Fibroblast of skin of scalp (primary cell): ENCODE data around the gene CFAP57. TPM values are rescaled to one million over a fixed set of nuclear protein-coding genes. Genes with fewer than 3 reads are reported as not detected.
"Not testable (repeated sequence)": the region's sequence is repeated elsewhere in the genome, so short reads cannot be mapped to it uniquely, and the experiment has no call there.

Experiments used
- DNase-seq: peaks from one replicate; pipeline ENCODE4 v3.0.0-alpha.2; 2013
- polyA plus RNA-seq, 2 experiments: library from polyadenylated mRNA; unstranded; fragments of 120-200 nt; gene quantifications; one replicate each; pipeline ENCODE4 v1.2.1, GENCODE V29; 2013; ENCODE audit not compliant: insufficient read length in 2 of 2

Gene CFAP57
- 0.14 TPM for polyA plus RNA-seq (2013, experiment 1 of 2; ENCODE audit: insufficient read length)
- 0.16 TPM for polyA plus RNA-seq (2013, experiment 2 of 2; ENCODE audit: insufficient read length)

DNA sequence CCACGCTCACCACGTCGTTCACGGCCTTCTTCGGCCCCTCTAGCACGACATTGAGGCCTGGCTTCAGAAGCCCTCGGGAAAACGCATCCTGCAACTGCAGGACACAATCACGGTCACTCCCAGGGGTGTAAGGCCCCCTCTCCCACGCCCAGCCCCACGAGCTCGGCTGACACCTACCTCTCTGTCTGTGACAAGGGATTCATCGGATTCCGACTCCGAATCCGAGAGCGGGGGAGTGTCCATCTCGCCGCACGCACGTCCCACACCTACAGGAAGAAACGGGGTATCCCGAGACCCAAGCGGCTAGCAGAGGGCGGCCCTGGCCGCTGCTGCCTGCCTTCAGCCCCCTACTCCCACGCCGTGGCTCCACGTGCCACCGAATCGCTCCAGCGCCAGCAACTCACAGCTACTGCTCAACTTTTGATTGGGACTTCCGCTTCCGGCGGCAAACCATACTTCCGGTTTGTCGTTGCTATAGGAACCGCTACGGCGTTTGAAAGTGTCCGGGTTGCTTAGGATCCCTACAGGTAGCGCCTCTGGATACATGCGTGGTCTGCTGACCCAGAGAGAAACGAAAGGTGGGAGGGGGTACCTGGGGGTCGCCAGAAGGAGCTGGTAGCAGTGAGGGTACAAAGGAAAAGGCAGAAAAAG, at the start of gene CFAP57, which contains the start of gene EBNA1BP2:
TSS of gene CFAP57 (plus strand) at position 455 of the 651 bp plus-strand sequence. CDS start 424 bp downstream, outside the sequence.
TSS of gene EBNA1BP2 (minus strand) at position 415 of the 651 bp plus-strand sequence. CDS start at position 243, 172 bp downstream.
- peak; percentile 94 for DNase-seq

- DNase-seq: no peak
Measured at GRCh38 chr1:43123031-43123430, 49.1 kb upstream of the CFAP57 start.

- no peak for DNase-seq
Measured at GRCh38 chr1:43128816-43129215, 43.3 kb upstream of the CFAP57 start.

DNA sequence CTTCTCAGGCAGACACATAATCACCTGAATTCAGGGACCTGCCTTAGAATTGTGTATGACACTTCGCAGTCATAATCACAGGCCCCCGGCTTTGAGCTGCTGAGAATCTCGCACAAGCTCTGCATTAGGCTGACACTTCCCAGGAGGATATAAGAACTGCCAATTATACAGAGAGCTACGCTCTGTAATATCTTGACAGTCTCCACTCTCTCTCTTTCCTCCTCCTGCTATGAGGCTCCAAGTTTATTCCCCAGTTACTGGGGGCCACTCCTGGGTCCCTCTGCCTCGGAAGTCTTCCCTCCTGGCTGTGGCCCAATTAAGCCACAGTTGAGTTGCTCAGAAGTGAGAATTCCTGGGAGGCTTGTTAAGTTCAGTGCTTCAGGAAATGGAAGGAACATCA, 42.7 kb upstream of the CFAP57 start:
- no peak for DNase-seq

GRCh38 chr1:43134068-43134467, 38.1 kb upstream of the CFAP57 start:
- DNase-seq: no peak

DNA sequence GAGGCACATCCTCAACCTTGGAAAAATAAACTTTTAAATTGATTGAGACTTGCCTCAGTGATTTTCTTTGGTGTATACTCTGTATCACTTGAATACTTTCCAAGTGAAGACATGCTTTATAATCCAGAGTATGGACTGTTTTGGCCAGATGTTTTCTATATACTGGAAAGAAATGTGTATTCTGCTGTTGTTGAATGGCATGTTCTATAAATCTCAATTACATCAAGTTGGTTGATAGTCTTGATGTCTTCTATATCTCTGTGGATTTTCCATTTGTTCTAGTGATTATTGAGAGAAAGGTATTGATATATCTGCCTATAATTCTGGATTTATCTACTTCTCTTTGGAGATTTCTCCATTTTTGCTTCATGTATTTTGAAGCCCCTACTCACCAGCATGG, 37.5 kb upstream of the CFAP57 start:
- DNase-seq: no peak

- no peak for DNase-seq
Measured at GRCh38 chr1:43135857-43136781, 36.0 kb upstream of the CFAP57 start.

DNA sequence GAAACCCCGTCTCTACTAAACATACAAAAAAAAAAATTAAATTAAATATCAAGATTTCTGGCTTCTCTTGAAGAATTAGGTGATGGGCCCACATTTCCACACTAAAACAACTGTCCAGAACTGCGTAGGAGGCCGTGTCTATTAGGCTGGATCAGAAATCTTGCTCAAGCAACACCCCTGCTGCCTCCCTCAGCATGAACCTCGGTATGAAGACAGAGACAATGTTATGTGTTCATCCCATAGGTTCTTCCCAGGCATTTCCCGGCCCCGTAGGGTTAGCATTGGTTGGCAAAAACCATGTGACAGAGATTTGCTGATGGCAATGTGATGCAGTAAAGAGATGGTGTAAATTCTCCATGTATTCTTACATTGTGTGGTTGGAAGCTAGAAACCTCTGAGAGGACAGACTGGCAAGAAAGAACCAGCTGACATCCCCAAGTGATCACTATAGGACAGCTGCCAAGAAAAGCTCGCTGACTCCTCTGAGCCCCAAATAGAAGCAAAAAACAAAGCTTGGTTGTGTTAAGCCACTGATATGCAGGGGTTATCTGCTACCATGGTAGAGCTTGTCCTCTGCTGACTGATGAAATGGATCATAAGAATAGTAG, 34.6 kb upstream of the CFAP57 start:
- DNase-seq: no peak

GRCh38 chr1:43139295-43139694, 32.8 kb upstream of the CFAP57 start:
- not testable (repeated sequence) for DNase-seq

GRCh38 chr1:43140010-43140409, 32.1 kb upstream of the CFAP57 start:
- no peak for DNase-seq

DNA sequence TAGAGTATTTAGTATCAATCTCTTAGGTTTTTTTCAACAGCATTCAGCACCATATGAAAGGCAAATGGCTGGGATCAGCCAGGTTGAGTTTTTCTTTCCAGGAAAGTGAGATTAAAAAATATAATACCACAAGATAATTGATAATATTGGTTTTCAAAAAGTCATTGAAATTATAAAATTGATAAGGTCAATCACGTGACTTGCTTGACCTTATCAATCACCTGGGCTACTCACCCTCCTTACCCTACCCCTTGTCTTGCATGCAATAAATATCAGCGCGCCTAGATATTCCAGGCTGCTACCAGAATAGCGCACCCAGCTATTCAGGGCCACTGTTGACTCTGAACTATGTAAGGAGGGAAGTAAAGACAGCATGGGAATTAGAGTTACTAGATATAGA, 31.5 kb upstream of the CFAP57 start:
- no peak for DNase-seq

GRCh38 chr1:43143441-43143888, 28.7 kb upstream of the CFAP57 start:
- no peak for DNase-seq

GRCh38 chr1:43144237-43144636, 27.9 kb upstream of the CFAP57 start:
- DNase-seq: peak; percentile 27

DNA sequence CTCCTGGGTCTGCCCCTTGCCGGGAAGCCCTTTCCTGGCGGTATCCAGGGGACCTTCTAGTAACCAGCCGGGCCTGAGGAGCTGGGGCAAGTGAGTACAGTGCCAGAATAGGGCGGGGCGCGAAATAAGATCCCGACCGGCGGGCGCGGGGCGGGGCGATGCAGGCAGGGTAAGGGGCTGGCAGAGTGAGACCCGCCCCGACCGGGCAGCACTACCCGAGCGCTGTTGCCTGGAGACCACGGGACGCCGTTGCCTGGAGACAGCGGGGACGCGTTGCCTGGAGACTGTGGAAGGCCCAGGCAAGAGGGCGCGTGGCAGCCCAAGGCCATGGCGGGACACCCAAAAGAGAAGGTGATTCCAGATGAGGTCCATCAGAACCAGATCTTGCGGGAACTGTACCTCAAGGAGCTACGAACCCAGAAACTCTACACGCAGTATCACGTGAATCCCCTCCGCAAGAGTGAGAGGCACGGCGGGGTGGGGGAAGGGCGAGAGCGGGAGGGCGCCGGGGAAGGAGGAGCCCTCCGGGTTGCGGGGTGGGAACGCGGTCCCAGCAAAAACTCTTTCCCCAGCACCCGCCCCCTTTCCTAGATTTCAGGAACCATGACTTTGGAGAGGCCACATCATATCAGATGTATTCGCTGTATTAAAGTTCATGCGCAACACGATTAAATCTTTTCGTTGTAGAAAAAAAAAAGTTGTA, 24.4 kb upstream of the CFAP57 start:
- peak; percentile 61 for DNase-seq

DNA sequence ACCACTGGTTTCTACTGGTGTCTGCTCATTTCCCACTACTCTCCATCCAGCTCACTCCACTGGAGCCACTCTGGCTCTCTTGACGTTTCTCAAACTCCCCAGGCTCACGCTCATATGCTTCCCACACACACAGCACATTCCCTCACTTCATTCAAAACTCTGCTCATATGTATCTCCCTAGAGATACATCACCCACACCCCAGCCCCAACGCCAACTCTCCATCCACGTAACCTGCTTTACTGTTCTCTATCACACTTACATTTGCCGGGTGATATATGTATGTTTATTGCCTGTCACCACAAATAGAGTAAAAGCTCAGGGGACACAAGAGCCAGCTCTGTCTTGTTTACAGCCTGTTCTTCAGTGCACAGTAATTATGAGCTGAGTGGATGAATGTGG, 22.2 kb upstream of the CFAP57 start:
- DNase-seq: no peak

GRCh38 chr1:43152866-43153265, 19.3 kb upstream of the CFAP57 start:
- no peak for DNase-seq

DNA sequence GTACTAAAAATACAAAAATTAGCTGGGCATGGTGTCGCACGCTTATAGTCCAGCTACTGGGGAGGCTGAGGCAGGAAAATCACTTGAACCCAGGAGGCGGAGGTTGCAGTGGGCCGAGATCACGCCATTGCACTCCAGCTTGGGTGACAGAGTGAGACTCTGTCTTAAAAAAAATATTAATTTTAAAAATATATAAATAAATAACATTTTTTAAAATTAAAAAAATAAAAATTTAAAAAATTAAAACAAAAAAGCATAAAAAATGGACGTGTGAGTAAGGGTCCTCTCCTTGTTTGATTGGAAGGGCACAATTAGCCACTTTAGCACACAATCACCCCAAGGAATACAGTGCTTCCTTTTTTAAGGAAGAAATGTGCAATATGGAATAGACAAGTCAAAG, 18.7 kb upstream of the CFAP57 start:
- no peak for DNase-seq

DNA sequence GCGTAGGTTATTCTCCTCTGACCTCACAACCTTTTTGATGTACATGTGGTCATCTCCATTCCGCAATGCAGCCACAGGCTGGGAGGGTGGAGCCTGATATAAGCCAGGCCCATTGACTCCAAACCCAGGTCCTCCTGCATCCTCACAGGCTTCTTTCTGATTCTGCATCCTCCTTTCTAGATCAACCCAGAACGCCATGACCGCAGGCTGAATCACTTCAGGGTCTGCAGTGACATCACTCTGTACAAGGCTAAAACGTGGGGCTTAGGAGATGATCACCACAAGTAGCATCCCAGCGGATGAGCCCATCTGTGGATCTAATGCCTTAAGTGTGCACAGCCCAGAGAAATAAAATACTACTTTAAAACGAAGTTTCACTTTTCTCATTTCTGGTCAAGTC, 16.1 kb upstream of the CFAP57 start:
- no peak for DNase-seq

DNA sequence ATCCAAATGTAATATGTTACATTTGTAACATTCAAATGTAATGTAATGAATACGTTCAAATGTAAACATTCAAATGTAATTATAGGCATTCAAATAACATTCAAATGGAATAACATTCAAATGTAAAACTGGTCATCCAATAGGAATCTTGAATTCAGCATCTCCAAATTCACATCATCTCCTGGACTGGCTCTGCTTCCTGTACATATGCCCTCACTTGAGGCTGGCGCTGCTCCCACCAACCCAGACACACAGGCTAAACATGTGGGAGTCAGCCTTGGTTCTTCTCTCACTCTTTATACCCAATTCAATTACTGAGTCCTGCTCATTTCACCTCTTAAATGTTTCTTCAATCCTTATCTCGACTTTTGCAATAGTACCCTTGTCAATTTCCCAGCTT, 7.0 kb upstream of the CFAP57 start:
- no peak for DNase-seq

- no peak for DNase-seq
Measured at GRCh38 chr1:43165765-43166164, 6.4 kb upstream of the CFAP57 start.

DNA sequence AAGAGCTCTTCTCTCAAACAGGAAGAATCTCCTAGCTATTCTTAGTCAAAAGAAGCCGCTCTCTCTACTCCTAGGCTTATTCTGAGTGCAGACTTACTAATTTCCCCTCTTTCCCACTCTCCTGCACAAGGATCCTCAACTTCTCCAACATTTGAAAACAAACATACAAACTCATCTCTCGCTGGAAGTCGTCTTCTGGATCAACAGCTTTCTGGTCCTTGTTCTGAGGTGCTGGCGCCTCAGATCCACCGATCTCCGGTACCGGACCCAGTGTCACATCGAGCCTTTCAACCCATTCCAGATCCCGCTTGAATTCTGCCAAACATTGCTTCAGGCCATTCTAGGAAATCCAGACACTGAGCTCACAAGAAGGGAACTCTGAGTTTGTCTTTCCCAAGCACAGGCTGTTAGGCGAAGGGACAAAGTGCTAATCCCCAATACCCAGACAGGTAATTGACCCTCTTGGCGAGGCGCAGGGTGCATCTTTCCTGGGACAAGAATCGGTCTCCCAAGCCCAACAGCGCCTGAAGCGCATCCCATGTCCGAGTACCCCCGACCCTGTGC, 736 bp upstream of the CFAP57 start:
- no peak for DNase-seq

DNA sequence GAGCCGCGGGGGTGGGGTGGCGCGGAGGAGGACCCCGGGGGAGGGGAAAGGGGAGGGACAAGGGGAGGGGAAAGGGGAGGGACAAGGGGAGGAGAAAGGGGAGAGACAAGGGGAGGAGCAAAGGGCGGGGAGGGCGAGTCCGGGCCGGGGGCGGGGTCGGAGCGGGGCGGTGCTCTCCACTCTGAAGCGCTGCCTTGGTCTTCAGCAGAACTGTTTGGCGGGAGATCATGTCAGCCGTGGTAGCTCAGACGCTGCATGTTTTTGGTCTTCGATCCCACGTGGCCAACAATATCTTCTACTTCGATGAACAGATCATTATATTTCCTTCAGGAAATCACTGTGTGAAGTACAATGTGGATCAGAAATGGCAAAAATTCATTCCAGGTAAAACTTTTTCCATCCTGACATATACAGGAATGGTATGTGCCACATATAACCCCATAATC, 420 bp downstream of the CFAP57 start:
- DNase-seq: peak; percentile 90
